Measurements from ENCODE around the gene WIPI1.

- TF ChIP-seq CTCF (IDR thresholded peaks at IDR 0.05; ENCODE audit: insufficient read depth, low read length), result no peak
- TF ChIP-seq REST (IDR thresholded peaks at IDR 0.05; ENCODE audit: insufficient replicate concordance, low read depth), result no peak
Measured at GRCh38 chr17:68431045-68431608, 26.2 kb downstream of the WIPI1 start.

All from HL-60 (cell line).